Parathyroid adenoma (tissue), 2 donors: ENCODE data around the gene RALGAPA2.

Experiments used
- H2AFZ ChIP-seq: fragments of 300-600 bp; sonication (generic); one replicate; pipeline ENCODE4 v1.7.0; 2017; ENCODE audit warnings: antibody characterized with exemption, mild to moderate bottlenecking
- H3K27ac ChIP-seq: fragments of 300-600 bp; sonication (generic); one replicate; pipeline ENCODE4 v1.7.0; 2017
- H3K27me3 ChIP-seq: fragments of 300-600 bp; sonication (generic); one replicate; pipeline ENCODE4 v1.7.0; 2017; ENCODE audit warnings: low read length; ENCODE audit not compliant: control insufficient read depth, insufficient read depth
- H3K36me3 ChIP-seq: fragments of 300-600 bp; sonication (generic); one replicate; pipeline ENCODE4 v1.7.0; 2017; ENCODE audit warnings: low read length; ENCODE audit not compliant: control insufficient read depth, insufficient read depth
- H3K4me1 ChIP-seq: fragments of 300-600 bp; sonication (generic); one replicate; pipeline ENCODE4 v1.7.0; 2017; ENCODE audit warnings: control low read depth
- H3K4me2 ChIP-seq: fragments of 300-600 bp; sonication (generic); one replicate; pipeline ENCODE4 v1.7.0; 2017; ENCODE audit warnings: low read length
- H3K4me3 ChIP-seq: fragments of 300-600 bp; sonication (generic); one replicate; pipeline ENCODE4 v1.7.0; 2017; ENCODE audit warnings: low read depth, low read length
- H3K79me2 ChIP-seq: fragments of 300-600 bp; sonication (generic); one replicate; pipeline ENCODE4 v1.7.0; 2017; ENCODE audit warnings: control low read depth
- H3K9ac ChIP-seq: fragments of 300-600 bp; sonication (generic); one replicate; pipeline ENCODE4 v1.7.0; 2017; ENCODE audit warnings: mild to moderate bottlenecking
- H3K9me3 ChIP-seq: fragments of 300-600 bp; sonication (generic); one replicate; pipeline ENCODE4 v1.7.0; 2017; ENCODE audit warnings: low read length; ENCODE audit not compliant: control insufficient read depth
- CTCF ChIP-seq: fragments of 300-600 bp; sonication (generic); IDR thresholded peaks from one replicate; pipeline ENCODE4 v1.7.0; 2017; ENCODE audit warnings: antibody characterized with exemption, mild to moderate bottlenecking
- donor health status: primary hyperparathyroidism.

Gene RALGAPA2

GRCh38 chr20:20677186-20677585, 35.3 kb downstream of the RALGAPA2 start:
- H2AFZ ChIP-seq, result no peak overlapping the region
- no peak overlapping the region for H3K4me3 ChIP-seq
- no peaks in the 10 kb centered on the region for H3K79me2 ChIP-seq
- no peak overlapping the region for H3K27ac ChIP-seq
- no peaks in the 10 kb centered on the region for H3K9me3 ChIP-seq
- H3K4me2 ChIP-seq, result no peak overlapping the region
- H3K4me1 ChIP-seq, result no peaks in the 10 kb centered on the region
- H3K27me3 ChIP-seq, result no peaks in the 10 kb centered on the region
- no peak overlapping the region for H3K9ac ChIP-seq
- no peak for TF ChIP-seq CTCF
- H3K36me3 ChIP-seq, result no peaks in the 10 kb centered on the region

DNA sequence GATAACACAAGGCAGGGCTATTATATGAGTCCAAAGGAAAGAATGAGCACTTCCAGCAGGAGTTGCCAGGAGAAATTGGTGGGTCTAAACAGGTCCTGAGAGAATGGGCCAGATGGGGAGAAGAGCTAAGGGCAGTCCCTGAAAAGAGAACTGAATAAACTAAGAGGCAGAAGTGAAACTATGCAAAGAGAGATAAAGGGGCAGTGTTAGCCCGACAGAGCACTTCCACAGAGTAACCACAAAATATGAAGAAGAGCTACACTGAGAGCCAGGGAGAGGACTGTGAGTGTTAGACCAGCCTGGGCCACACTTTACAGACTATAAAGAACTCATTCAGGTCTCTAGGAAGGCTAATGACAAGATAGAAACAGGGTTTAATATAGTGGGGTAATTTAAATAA, 43.8 kb downstream of the RALGAPA2 start:
- no peak overlapping the region for H3K27ac ChIP-seq
- peaks cover 11% of the 10 kb centered on the region for H3K4me1 ChIP-seq
- H2AFZ ChIP-seq, result no peak overlapping the region
- H3K4me2 ChIP-seq, result no peak overlapping the region
- no peaks in the 10 kb centered on the region for H3K36me3 ChIP-seq
- H3K4me3 ChIP-seq, result no peak overlapping the region
- H3K79me2 ChIP-seq, result no peaks in the 10 kb centered on the region
- no peak for TF ChIP-seq CTCF
- no peaks in the 10 kb centered on the region for H3K27me3 ChIP-seq
- H3K9ac ChIP-seq, result no peak overlapping the region
- H3K9me3 ChIP-seq, result no peaks in the 10 kb centered on the region

DNA sequence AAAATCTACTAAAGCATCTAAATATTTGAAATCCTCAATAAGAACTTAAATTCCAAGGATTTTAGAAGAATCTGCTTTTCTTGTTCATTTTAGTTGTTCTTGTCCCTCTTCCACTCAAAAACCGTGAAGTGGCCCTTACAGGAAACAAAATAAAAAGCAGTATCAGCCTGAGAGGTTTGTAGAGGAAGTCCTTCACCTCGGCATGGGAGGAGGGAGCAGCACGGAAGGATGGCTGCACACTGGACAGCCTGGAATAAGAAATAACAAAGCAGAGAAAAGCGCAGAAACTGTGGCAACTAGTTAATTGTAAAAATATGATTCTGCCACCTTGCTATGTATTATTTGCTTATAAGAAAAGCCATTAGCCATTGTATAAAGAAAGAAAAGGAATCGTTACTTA, 46.1 kb downstream of the RALGAPA2 start:
- Histone ChIP-seq H3K27ac (no peak overlapping the region), H3K4me1 (peaks cover 11% of the 10 kb centered on the region)
- no peak for TF ChIP-seq CTCF

DNA sequence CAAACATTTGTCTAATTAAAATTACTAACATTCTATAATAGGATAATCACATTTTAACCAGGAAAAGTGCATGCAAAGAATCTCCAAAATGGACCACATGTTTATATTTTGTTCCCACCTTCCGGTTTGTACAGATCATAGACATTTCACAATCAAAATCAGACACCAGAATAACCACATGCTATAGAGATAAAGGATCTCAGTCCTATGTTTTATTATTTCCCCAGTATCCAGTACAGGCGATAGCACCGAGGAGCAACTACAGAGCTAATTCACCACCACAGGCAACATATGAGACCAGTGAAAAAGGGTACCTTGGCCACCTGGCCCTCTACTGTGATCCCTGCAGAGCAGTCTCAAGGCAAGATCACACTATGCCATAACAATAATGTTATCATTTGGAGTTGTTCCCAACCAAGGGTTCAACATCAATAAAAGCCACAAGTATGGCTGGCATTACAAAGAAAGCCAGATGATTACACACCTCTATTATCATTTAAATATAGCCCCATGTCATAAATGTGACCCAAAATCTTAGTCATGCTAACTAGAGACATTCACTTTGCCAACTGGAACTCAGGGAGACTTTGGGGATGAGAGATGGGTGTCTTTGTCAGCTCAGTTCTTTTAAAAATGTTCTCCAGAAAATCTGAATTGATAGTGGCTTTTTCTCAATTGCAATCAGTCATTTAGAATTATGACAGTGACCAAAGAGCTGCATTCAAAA, 46.7 kb downstream of the RALGAPA2 start:
- no peaks in the 10 kb centered on the region for H3K9me3 ChIP-seq
- no peaks in the 10 kb centered on the region for H3K79me2 ChIP-seq
- H3K4me1 ChIP-seq, result peaks cover 11% of the 10 kb centered on the region
- no peaks in the 10 kb centered on the region for H3K36me3 ChIP-seq
- no peak overlapping the region for H2AFZ ChIP-seq
- no peak overlapping the region for H3K4me3 ChIP-seq
- H3K27ac ChIP-seq, result no peak overlapping the region
- no peak overlapping the region for H3K4me2 ChIP-seq
- no peak overlapping the region for H3K9ac ChIP-seq
- no peaks in the 10 kb centered on the region for H3K27me3 ChIP-seq
- TF ChIP-seq CTCF, result no peak

More for the DNA sequence above, 46.1 kb downstream of the RALGAPA2 start:
- no peak overlapping the region for H3K4me3 ChIP-seq
- H3K79me2 ChIP-seq, result no peaks in the 10 kb centered on the region
- no peaks in the 10 kb centered on the region for H3K36me3 ChIP-seq
- no peaks in the 10 kb centered on the region for H3K9me3 ChIP-seq
- H3K4me2 ChIP-seq, result no peak overlapping the region
- H3K9ac ChIP-seq, result no peak overlapping the region
- H2AFZ ChIP-seq, result no peak overlapping the region
- H3K27me3 ChIP-seq, result no peaks in the 10 kb centered on the region
